HG02678 (cell line): ENCODE measurements around the gene GLI2.

Experiments
- ATAC-seq: cut with Tn5 transposase; IDR thresholded peaks from one replicate; pipeline ENCODE4 v1.9.1; 2021; ENCODE audit warnings: mild to moderate bottlenecking, moderate library complexity; ENCODE audit not compliant: unreplicated experiment

Gene GLI2

DNA sequence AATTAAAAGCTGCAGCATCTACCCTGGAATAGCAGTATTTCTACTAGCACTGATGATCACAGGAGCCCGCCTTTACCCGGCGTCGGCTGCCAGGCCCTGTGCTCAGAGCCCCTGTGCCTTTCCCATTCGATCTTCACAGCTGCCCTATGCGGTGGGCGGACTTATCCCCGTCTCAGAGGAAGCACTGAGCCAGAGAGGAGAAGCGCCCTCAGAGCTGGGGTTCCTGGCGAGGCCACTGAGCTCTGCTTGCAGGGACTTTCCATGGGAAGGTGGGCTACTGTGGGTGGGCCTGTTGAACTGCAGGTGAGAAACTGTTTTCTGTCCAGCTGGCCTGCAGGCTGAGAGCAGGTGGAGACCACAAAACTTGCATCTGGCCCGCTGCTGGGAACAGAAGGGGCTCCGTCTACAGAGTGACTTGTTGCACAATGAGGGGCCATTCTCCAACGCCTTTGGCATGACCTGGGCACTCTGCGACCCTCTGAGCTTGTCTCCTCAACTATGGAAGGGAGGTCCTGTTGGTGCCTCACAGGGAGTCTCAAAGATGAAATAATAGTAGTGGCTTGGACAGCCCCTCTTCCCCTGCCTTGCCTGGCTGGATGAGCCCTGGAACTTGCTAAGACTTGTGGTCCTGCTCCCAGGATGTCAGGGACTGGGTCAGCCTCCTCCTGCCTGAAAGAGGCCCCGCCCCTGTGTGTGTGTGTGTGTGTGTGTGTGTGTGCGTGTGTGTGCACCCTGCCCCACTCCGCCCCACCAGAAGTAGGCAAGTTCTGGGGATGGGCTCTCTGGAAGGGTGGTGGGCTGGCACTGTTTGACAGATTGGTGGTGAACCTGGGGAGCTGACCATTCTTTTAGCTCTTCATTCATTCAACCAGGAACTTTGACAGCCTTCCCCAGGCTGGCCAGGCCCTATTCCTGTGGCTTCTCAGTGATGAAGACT lies 32.7 kb downstream of the GLI2 start:
- ATAC-seq, result no peak

DNA sequence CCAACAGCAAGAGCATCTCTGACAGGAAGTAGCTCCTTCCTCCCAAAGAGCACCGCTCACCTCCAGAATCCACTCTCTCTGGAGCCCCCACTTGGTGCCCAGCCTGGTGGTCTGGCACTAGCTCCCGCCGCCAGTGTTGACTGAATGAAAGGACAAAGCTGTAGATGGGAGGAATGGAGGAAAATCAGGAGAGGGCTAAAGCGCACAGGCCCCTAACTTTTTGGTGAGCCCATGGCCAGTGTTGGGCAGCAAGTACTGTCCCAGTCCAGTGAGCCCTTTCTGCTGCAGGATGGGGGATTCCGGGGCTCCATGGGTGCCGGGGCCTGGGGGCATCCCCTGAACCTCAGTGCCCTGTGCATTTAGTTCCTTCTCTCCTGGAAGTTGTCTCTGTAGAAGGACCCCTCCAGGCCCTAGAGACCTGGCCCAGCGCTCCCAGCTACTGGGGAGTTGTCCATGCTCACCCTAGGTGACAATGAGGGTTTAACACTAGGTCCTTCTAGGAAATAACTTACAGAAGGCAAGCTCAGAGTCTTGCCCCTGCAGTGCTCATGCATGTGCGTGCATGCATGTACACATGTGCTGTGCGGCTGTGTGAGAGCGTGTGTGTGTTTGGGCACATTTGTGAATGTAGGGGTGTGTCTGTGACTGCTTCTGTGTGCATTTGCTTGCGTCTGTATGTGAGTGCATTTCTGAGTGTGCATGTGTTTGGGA lies 33.6 kb downstream of the GLI2 start:
- no peak for ATAC-seq

DNA sequence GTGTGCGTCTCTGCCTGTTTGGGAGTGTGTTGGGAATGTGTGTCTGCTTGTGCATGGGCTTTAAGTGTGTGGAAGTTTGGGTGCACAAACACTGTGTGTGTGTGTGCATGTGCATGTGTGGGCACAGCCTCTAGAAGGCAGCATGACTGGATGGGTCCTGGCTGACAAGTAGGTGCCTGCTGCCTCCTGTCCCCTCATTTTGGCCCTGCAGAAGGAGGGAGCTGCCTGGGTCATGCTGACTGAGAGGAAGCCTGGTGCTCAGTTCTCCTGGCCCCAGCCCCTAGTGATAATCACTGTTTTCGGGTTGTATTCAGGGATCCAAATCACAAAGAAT lies 34.1 kb downstream of the GLI2 start:
- no peak for ATAC-seq

DNA sequence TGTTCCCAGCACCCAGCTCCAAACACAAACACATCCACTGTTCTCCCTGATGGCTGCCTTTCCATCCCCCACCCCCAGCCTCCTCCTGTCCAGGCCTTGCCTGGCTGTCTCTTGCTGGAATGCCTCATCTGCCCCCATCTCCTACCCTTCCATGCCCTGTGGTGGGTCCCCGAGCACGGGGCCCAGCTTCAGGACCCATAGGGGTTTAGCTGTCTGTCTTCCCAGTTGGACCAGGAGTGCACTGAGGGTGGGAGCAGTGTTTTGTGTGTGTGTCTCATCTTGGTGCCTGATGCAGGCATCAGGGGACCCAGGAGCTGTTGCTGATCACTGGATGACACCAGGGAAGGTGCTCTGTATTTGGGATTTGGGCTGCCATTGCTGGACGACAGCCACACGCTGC lies 34.5 kb downstream of the GLI2 start:
- ATAC-seq, result no peak

DNA sequence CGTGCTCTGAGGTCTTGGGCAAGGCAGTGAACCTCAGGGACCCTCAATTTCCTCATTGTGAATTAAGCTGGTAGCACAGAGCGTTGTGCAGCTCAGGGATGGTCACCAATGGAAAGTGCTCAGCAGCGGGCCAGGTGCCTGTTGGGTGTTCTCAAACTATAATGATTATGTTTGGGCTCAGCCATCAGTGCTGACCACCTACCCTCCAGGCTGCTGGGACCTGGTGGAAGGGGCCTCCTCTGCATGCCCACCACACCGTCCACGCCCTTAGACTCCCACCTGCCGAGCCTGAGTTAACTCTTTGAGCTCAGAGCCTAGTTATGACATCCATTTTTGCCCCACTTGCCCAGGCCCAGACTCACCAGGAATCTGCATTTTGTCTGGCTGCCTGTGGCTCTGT lies 35.0 kb downstream of the GLI2 start:
- no peak for ATAC-seq

DNA sequence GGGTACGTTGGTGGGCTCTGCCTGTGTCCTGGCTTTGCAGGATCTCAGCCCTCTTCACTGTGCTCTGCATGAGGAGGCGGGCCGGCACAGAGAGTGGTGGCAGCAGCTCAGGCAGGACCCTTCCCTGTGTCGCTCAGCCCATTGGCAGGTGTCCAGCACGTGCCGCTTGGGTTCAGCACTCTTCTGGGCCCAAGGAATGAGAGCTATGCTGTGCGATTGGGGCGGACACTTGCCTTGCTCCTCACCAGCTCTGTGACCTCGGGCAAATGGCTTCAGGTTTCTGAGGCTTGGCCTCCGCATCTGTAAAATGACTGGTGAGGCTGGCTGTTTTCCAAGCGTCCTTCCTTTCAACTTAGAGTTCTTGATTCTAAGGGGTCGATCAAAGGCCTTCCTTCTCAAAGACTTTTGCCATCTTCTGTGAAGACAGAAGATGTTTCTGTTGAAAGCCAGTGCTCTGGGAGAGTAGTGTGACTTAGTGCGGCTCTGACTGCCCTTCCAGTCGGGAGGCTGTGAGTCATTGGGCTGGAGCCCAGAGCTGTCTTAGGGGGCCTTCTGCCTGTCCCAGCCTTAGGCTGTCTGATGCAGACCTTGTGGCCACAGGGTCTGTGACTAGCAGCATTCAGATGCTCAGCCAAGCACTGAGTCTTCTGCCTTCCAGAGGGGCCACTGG lies 35.6 kb downstream of the GLI2 start:
- no peak for ATAC-seq

DNA sequence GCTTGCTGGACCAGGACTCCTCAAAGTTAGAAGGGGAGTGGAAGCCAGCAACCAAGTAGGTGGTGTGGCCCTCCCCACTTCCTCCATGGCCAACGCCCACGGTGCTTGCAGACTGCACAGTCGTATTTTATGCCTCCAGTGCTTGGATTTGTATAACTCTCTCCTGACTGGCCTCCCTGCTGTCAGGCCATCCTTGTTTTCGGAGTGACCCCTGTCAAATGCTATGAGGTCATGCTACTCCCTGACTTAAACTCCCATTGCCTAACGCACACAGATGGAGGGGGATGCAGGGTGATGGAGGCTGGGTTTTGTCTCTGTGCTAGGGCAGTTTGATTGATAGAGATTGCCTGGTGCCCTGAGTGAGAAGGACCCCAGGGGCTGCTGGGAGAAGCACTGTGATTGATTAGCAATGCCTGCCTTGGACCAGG lies 36.1 kb downstream of the GLI2 start:
- no peak for ATAC-seq

DNA sequence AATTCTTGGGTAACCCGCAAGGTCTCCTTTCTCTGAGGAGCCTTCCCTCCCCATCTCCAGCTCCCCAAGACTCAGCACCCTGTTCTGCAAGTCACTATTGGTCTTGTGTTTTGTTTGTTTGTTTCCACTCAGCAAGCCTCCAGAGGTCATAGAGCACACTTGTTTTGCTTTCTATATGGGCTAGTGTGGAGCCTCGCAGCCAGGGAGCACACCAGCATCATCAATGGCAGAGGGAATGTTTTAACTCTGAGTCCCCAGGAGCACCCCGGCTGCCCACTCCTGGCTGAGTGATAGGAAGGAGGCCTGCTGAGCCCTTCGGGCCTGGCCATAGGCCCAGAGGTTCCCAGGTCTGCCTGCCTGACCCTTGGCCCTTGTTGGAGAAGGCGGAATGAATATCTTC lies 36.6 kb downstream of the GLI2 start:
- no peak for ATAC-seq

DNA sequence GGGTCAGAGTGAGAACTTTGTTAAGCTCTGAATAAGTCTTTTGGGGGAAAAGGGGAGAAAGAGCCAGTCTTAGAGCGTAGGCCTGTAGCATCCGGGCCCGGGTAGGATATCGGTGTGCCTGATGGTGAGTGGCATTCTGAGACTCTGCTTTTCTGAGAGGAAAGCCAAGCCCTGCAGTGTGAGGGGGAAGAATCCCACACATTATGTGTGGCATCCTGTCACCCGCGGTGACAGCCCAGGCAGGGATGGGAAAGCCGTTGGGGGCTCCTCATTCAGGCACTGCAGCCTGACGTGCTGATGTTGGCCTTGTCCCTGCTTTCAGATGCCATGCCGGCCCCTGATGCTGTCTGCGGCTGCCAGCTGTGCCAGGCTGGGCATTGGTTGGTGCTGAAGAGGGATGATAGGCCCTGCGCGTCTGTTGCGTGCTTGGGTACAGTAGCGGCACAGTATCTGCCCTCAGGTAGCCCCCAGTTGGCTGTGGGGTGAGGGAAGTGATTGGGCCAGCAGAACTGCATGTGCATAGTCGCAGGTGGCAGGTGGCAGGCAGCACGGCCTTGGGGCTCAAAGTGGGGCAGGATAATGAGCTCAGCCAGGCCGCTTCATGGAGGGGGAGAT lies 37.6 kb downstream of the GLI2 start:
- no peak for ATAC-seq

DNA sequence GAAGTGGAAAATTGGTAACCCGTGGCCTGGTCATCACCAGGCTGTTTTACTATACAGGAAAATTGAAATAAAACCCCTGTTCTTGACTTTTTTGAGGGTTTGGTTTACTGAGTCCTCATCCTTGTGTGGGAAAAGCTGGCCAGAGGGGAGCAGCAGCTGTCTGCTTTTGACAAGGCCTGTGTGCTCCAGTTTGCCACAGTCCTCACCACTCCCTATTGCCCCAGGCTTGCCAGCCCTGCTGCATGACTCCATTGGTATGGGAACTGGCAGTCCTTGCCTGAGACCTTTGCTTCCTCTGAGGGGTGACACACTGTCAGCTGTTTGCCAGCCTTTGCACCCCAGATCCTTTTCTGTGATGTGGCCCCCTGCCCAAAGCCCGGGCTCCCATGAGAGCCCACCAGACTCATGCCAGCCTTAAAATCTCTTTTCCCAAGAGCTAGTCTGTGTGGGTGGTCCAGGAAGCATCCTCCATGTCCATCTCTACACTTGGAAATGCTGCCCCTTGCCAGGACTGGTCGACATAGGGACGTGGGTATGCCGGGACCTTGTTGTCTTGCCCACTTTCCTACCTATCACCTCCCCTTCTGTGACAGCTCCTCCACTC lies 39.0 kb downstream of the GLI2 start:
- ATAC-seq, result no peak

DNA sequence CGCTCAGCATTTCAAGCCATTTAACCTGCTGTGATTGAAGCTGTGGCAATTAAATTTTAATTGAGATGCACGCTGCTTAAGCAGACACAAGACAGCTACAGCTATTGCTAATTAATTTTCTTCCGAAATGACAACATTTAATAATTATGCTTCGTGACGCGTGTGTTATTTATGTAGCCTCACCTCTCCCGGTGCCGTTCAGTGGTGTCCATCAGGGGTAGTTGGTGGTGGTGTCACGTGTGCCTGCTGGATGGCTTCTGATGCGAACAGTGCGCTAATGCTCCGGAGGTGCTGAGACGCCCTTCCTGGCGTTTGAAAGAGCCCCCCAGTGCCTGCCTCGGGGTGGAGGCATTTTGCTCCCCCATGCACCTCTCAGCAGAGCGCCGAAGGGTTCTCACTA lies 39.5 kb downstream of the GLI2 start:
- no peak for ATAC-seq

DNA sequence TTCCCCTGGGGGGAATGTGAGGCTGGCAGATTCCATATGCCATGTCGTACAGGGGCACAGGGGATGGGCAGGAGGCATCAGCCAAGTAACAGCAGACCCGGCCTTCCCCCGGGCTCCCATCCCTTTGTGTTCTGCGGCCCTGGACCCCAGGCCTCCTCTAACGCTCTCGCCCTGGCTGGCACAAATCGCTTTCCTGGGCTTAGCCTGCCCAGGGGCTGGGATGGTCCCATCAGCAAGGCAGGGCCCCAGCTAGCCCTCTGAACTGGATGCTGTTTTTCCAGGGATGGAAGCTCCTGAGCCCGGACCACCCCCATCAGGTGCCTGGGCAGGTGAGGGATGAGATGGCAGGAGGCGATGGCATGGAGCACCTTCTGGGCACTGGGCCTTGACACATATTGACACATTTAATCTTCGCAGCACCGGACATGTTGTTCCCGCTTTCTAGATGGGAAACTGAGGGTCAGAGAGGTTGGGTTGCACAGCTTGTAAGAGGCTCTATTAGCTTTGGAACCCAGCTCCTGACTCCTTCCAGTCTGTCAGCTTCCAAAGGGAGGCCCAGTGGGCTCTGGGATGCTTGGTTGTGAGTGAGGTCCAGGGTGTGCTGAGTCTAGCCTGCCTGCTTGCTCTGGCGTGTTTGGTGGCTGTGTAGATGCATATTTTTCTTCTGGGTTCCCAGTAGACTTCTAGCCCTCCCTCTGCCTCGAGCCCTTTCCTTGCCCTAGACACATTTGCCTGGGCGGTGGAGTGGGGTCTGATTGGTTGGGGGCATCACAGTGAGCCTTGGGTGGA lies 40.3 kb downstream of the GLI2 start:
- no peak for ATAC-seq

DNA sequence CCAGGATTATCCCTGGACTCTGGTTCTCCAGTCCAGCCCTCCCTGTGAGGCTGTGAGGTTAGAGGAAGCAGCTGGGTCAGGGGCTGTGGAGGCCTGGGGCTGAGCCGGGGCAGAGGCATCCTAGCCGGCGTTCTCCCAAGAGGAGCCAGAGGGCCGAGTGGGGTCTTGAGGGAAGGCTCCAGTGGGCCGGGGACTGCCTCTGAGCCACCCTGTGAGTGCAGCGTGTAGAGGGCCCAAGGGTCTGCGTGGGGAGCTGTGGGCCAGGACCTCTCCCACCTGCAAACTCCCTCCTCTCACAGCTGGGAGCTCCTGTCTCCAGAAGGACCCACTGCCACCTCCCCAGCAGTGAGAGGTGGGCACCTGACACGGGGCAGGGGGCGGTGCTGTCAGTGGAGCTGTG lies 41.0 kb downstream of the GLI2 start:
- ATAC-seq, result no peak

DNA sequence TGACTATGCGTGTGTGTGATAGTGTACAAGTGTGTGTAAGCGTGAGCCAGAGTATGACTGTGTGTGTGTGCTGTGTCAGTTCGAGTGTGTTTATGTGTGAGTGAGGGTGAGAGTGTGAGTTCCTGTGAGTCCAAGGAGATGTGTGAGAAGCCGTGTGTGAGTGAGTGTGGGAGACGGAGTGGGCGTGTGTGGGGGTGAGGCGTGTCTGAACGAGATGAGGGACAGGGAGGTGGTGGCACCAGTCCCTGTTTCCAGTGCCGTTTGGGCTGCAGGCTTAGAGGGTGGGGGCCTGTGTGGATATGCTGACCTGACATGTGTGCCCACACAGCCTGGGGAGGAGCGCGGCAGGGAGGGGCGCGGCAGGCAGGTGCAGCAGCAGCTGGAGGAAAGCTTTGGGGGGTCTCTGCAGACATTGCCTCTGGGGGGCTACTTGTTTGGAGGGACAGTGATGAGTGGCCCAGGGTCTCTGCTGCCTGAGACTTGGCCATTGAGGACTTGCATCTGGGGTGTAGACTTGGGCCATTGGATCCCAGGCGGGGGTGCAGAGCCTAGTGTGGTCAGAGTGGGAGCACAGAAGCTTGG lies 41.6 kb downstream of the GLI2 start:
- ATAC-seq, result no peak

DNA sequence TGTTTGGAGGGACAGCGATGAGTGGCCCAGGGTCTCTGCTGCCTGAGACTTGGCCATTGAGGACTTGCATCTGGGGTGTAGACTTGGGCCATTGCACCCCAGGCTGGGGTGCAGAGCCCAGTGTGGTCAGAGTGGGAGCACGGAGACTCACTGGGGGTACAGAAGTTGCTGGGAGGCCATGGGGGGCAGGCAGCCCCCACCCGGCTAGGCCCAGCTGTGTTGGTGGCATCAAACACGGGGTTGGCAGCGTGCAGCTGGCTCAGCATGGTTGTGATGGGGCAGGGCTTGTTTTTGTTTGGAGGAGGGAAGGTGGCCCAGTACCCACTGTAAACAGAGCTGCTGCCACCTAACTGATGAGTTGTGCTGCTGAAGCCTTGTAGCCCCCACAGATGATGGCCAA lies 42.1 kb downstream of the GLI2 start:
- ATAC-seq, result no peak

DNA sequence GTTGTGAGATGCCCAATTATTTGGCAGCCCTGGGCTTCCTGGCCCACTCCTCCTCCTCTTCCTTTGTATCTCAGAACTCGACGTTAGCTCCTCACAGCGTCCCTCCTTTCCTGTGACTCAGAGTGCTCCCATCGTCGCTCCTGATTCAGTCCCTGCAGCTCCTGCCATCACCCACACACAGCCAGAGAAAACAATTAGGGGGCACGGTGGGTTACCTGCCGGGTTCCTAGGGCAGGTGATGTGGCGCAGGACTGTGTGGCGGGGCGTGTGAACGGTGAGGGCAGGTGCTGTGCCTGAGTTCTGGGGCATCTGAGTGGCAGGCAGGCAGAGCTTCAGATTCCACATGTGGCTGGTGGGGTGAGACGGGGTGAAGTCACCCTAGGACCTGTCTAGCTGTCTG lies 42.6 kb downstream of the GLI2 start:
- ATAC-seq, result no peak

DNA sequence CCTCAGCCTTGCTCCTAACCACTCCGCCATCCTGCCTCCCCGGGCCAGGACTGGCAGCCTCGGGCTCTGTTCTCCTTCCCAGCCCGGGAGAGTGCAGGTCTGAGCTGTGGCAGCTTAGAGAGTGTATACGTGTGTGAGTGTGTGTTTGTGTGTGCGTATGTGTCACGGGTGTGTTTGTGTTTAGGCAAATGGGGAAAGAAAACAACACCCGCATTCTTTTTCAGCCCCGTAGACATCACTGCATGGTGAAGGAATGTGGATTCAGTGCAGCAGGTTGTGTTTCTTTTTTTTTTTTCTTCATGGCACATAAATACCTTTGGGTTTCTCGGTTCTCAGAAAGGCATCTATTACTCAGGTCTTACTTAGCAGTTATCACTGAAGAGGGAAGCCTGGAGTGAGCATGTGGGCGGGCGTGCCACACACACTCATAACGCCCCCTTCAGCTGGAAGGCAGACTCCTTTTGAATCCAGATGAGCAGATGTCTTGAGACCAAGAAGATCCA lies 44.2 kb downstream of the GLI2 start:
- no peak for ATAC-seq

DNA sequence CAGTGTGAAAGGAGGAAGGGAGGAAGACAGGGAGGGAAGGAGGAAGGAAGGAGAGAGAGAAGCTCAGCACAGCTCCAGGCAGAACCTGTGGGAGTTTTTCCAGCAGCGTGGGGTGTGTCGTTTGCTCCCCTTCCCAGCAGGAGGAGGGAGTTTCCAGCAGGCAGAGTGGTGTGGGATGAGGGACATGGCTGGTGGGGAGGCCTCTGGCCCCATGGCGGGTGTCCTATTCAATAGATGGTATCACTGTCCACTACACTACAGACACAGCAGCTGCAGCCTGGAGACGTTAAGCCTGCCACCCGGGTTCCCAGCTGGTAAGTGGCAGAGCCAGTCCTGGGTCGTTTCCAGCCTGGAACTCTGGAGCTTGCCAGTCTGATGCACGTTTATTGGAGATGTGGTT lies 44.7 kb downstream of the GLI2 start:
- no peak for ATAC-seq

DNA sequence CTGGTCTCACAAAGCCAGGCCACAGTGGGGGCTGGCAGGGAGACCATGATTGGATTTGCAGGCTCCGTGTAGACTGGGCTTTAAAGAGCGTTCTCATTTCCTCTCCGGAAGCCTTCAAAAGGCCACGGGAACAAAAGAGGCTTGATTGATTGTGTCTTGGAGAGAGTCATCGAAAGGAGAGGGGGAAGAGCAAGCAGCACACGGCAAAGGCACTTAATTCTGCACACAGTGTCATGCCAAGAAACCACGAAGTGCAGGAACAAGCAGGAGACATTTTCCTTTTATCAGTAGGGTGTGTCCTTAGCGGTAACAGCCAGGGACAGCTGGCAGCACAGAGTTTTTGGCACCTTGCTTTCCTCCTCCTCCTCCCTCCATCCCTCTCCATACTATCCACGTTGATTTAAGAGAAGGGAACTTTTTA lies 47.7 kb downstream of the GLI2 start:
- no peak for ATAC-seq

DNA sequence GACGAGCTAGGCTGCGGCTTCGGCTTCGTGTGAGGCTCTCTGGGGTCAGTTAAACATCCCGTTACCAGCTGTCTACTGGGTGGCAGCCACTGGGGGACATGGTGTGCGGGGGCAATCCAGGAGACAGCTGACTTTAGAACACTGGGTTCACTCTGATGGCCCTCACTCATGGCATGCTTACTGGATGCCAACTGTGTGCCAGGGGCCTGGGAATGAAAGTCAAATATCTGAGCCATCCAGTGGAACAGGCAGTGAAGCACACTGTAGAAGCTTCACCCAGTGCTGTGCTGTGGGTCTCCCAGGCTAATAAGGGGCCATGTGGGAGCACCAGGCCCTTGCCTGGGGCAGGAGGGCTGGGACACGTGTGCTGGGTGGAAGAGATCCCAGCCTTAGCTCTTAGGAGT lies 48.3 kb downstream of the GLI2 start:
- no peak for ATAC-seq
